GM23248 (cell line): Measurements from ENCODE around the gene OLA1. TPM values are rescaled to one million over a fixed set of nuclear protein-coding genes. Genes with fewer than 3 reads are reported as not detected.
"Not testable (repeated sequence)": the region's sequence is repeated elsewhere in the genome, so short reads cannot be mapped to it uniquely, and the experiment has no call there.

Source experiments
- DNase-seq: peaks from one replicate; pipeline ENCODE4 v3.0.0-alpha.2; 2015
- H2AFZ ChIP-seq: fragments of 200-600 bp; sonication (generic); 2 replicates; pipeline ENCODE4 v1.6.1; 2016; ENCODE audit warnings: antibody characterized with exemption
- H3F3A ChIP-seq: fragments of 200-600 bp; sonication (generic); 2 replicates; pipeline ENCODE4 v1.6.1; 2016; ENCODE audit warnings: mild to moderate bottlenecking, antibody characterized with exemption, mixed run types; ENCODE audit not compliant: insufficient read depth
- H3K27ac ChIP-seq: fragments of 200-600 bp; sonication (generic); 2 replicates; pipeline ENCODE4 v1.5.1; 2016; ENCODE audit warnings: mild to moderate bottlenecking
- H3K27me3 ChIP-seq: fragments of 200-600 bp; sonication (generic); replicated peaks from 2 replicates; pipeline ENCODE4 v1.6.1; 2016; ENCODE audit warnings: mild to moderate bottlenecking; ENCODE audit not compliant: insufficient read depth
- H3K36me3 ChIP-seq: fragments of 200-600 bp; sonication (generic); 2 replicates; pipeline ENCODE4 v1.6.1; 2016; ENCODE audit warnings: low read depth, mild to moderate bottlenecking
- H3K4me1 ChIP-seq: fragments of 200-600 bp; sonication (generic); 2 replicates; pipeline ENCODE4 v1.6.1; 2016; ENCODE audit warnings: mild to moderate bottlenecking; ENCODE audit not compliant: insufficient read depth
- H3K4me2 ChIP-seq: fragments of 200-600 bp; sonication (generic); one replicate; pipeline ENCODE4 v1.6.1; 2016; ENCODE audit warnings: mild to moderate bottlenecking; ENCODE audit not compliant: unreplicated experiment
- H3K4me3 ChIP-seq: fragments of 200-600 bp; sonication (generic); 2 replicates; pipeline ENCODE4 v1.5.1; 2016; ENCODE audit warnings: mild to moderate bottlenecking
- H3K79me2 ChIP-seq: fragments of 200-600 bp; sonication (generic); 2 replicates; pipeline ENCODE4 v1.6.1; 2016; ENCODE audit warnings: mild to moderate bottlenecking; ENCODE audit not compliant: insufficient read depth
- H3K9ac ChIP-seq: fragments of 200-600 bp; sonication (generic); 2 replicates; pipeline ENCODE4 v1.6.1; 2016; ENCODE audit warnings: mild to moderate bottlenecking
- H3K9me2 ChIP-seq: fragments of 200-600 bp; sonication (generic); 2 replicates; pipeline ENCODE4 v1.6.1; 2016; ENCODE audit warnings: mixed run types, mild to moderate bottlenecking, moderate library complexity; ENCODE audit not compliant: insufficient read depth
- H3K9me3 ChIP-seq: fragments of 200-600 bp; sonication (generic); one replicate; pipeline ENCODE4 v1.6.1; 2017; ENCODE audit warnings: low read depth
- H4K20me1 ChIP-seq: fragments of 200-600 bp; sonication (generic); 2 replicates; pipeline ENCODE4 v1.6.0; 2016; ENCODE audit not compliant: insufficient read depth
- EZH2 ChIP-seq: fragments of 200-600 bp; sonication (generic); IDR thresholded peaks from 2 replicates; pipeline ENCODE4 v1.6.1; 2018; ENCODE audit warnings: antibody characterized with exemption, mild to moderate bottlenecking; ENCODE audit not compliant: insufficient read depth, poor library complexity, severe bottlenecking
- EZH2phosphoT487 ChIP-seq: fragments of 200-600 bp; sonication (generic); IDR thresholded peaks from 2 replicates; pipeline ENCODE4 v1.6.1; 2018; ENCODE audit warnings: antibody characterized with exemption, moderate library complexity, mild to moderate bottlenecking, low read depth; ENCODE audit not compliant: insufficient read depth
- WGBS, 2 experiments: methylation state at CpG; one replicate each; pipeline ENCODE4 v1.1.6; 2015 to 2017; ENCODE audit warnings: low lambda C conversion rate in 2 of 2, low coverage in 1 of 2; ENCODE audit errors: missing lambda C conversion rate in 2 of 2; 5-methylcytosine and 5-hydroxymethylcytosine counted together
- in situ Hi-C: fragments of 300-500 bp; cut with MboI; formaldehyde crosslinking; loops from 2 replicates; pipeline ENCODE4 v1.15.0; 2020
- polyA plus RNA-seq: library from polyadenylated mRNA; unstranded; fragments of >200 nt; fragmentation: Nextera tagmentation; extraction: Ambion mirVana; gene quantifications from 2 replicates; pipeline ENCODE4 v1.2.1, GENCODE V29; 2016
- total RNA-seq: library from RNA; depleted of rRNA; stranded (reverse); fragments of >200 nt; shearing (Covaris generic); gene quantifications from 2 replicates; pipeline ENCODE4 v1.2.3, GENCODE V29; 2014

OLA1 gene
- total and polyA plus RNA-seq, 2 experiments from 2014 or later: 64.3 to 114 TPM

GRCh38 chr2:174254267-174254666 lies 5.9 kb upstream of the OLA1 start:
- TF ChIP-seq EZH2phosphoT487: no peak
- no peak for TF ChIP-seq EZH2
- no peaks in the 10 kb centered on the region for H3F3A ChIP-seq
- WGBS, 2 experiments: 69 to 84% methylated on average over 6 of the region's 6 CpGs

DNA sequence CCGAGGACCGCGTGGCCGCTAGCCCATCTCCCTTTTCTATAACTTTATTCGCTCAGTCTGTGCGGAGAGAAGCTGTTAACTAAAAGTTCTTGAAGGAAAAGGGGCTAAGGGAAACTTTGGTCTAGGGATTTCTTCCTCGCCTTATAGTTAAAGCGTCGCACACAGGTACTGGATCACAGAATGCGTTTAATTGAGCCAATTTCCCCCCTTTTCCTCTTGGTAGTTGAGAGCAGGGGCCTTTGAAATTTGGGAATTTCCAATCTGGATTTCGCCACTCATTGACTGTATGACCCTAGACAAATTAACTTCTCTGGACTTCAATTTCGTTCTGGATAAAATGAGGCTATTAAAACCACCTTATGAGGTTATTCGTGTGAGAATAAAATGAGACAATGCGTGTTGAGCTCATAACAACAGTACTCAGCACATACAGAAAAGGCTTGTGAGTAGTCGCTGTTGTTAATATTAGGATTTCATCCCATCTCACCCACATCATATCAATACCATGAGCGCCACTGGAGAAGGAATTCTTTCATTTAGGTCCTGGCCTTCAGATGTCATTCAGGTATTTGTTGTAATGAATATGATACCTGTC lies 763 bp upstream of the OLA1 start:
- in situ Hi-C loops: no loop called here
- Histone ChIP-seq H3K36me3 (peaks cover 4% of the 10 kb centered on the region; the same call in 1 of the 2 replicates), H3K9me3 (no peaks in the 10 kb centered on the region), H3K9ac (peak overlapping the region; percentile 79), H3K9me2 (no peaks in the 10 kb centered on the region), H3K27me3 (no peaks in the 10 kb centered on the region), H3K4me2 (peak overlapping the region; percentile 85), H3K4me1 (0 out of 2 replicates have a peak, but pooled peaks cover 13% of the 10 kb centered on the region), H3K79me2 (peaks cover 41% of the 10 kb centered on the region), H3F3A (no peaks in the 10 kb centered on the region), H3K27ac (peak overlapping the region; percentile 43), H4K20me1 (no peaks in the 10 kb centered on the region), H2AFZ (peak overlapping the region; percentile 98), H3K4me3 (peak overlapping the region; percentile 89)
- no peak for DNase-seq
- WGBS, 2 experiments: 51 to 52% methylated on average over 16 of the region's 16 CpGs
- TF ChIP-seq EZH2: no peak

More at GRCh38 chr2:174254267-174254666, 5.9 kb upstream of the OLA1 start:
- Histone ChIP-seq H3K27me3 (no peaks in the 10 kb centered on the region), H3K27ac (no peak overlapping the region), H3K4me3 (no peak overlapping the region), H3K9ac (no peak overlapping the region), H3K4me2 (no peak overlapping the region), H4K20me1 (no peaks in the 10 kb centered on the region), H3K9me3 (no peaks in the 10 kb centered on the region), H3K36me3 (no peaks in the 10 kb centered on the region), H3K4me1 (no peaks in the 10 kb centered on the region), H3K9me2 (no peaks in the 10 kb centered on the region), H2AFZ (no peak overlapping the region), H3K79me2 (no peaks in the 10 kb centered on the region)
- in situ Hi-C loops: no loop called here
- DNase-seq: no peak

DNA sequence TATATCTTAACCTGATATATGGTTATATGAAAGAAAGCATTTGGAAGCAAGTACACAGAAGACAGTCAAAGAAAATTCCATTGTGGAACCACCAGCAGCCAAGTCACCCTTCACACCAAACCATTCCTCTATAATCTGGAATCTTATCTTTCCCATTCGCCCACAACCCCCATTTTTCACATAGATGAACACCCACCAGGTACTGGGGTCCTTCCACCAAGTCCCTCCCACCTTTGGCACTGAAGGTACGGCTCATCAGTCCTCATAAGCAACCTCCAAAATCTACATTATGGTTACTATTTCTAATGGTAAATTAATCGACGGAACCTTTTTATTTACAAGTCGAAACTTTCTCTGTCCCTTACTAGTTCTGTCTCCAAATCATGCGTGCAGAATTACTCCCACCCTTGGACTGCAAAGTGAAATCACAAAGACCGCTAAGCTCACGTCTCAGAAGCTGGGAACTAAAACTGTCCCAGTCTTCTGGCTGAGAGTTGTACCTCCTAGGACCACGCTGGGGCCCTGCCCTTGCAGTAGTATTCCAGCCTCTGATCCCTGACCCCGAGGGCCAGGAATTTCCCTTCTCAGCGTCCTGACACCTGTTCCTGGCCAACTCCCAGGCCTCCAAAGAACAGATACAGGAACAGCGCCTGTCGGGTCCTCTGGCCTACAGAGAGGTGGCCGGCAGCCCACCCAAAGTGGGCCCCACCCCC lies 702 bp downstream of the OLA1 start:
- WGBS, 2 experiments: 10% methylated on average over 12 to 14 of the region's 14 CpGs
- H3K79me2 ChIP-seq: peaks cover 55% of the 10 kb centered on the region

DNA sequence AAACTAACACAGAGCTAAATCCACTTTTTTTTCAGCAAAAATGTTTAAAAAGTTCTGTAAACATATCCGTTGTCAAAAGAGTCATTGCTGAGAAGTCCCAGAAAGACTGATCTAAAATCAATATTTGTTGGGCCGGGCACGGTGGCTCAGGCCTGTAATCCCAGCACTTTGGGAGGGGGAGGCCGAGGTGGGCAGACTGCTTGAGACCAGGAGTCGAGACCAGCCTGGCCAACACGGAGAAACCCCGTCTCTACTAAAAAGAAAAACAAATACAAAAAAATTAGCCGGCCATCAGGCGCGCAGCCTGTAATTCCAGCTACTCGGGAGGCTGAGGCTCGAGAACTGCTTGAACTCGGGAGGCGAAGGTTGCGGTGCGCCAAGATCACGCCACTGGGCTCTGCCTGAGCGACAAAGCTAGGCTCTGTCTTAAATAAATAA lies 1.4 kb downstream of the OLA1 start:
- TF ChIP-seq EZH2phosphoT487 (no peak), EZH2 (no peak)
- Histone ChIP-seq H3K27me3 (no peaks in the 10 kb centered on the region), H3F3A (no peaks in the 10 kb centered on the region), H3K4me2 (peak overlapping the region; percentile 97), H3K36me3 (peaks cover 4% of the 10 kb centered on the region; the same call in 1 of the 2 replicates), H3K27ac (no peak overlapping the region), H3K9me2 (no peaks in the 10 kb centered on the region), H3K9ac (no peak overlapping the region), H4K20me1 (no peaks in the 10 kb centered on the region), H2AFZ (no peak overlapping the region), H3K79me2 (peaks cover 62% of the 10 kb centered on the region), H3K4me3 (peak overlapping the region; percentile 89; the same call in 1 of the 2 replicates), H3K4me1 (0 out of 2 replicates have a peak, but pooled peaks cover 13% of the 10 kb centered on the region), H3K9me3 (no peaks in the 10 kb centered on the region)
- in situ Hi-C loops: no loop called here
- WGBS, 2 experiments: 91 to 93% methylated on average over 18 of the region's 18 CpGs
- DNase-seq: no peak

More for the DNA sequence above, 702 bp downstream of the OLA1 start:
- no peaks in the 10 kb centered on the region for H3K27me3 ChIP-seq
- peak overlapping the region; percentile 89 for H3K4me3 ChIP-seq
- H4K20me1 ChIP-seq: no peaks in the 10 kb centered on the region
- peak overlapping the region; percentile 46 for H3K27ac ChIP-seq
- peak overlapping the region; percentile 79 for H3K9ac ChIP-seq
- H2AFZ ChIP-seq: peak overlapping the region; percentile 98
- H3K9me2 ChIP-seq: no peaks in the 10 kb centered on the region
- no peak for TF ChIP-seq EZH2
- no peak for TF ChIP-seq EZH2phosphoT487
- no peaks in the 10 kb centered on the region for H3F3A ChIP-seq
- H3K4me2 ChIP-seq: peak overlapping the region; percentile 97
- peaks cover 4% of the 10 kb centered on the region; the same call in 1 of the 2 replicates for H3K36me3 ChIP-seq
- in situ Hi-C loops: no loop called here
- H3K4me1 ChIP-seq: 0 out of 2 replicates have a peak, but pooled peaks cover 13% of the 10 kb centered on the region
- DNase-seq: peak; percentile 49
- H3K9me3 ChIP-seq: no peaks in the 10 kb centered on the region

- H3K4me3 ChIP-seq, in situ Hi-C loops, H3K36me3 ChIP-seq, H2AFZ ChIP-seq, DNase-seq, H3K27ac ChIP-seq, H3K9me2 ChIP-seq, H3K4me2 ChIP-seq, H4K20me1 ChIP-seq, H3F3A ChIP-seq, H3K9ac ChIP-seq, H3K9me3 ChIP-seq, H3K27me3 ChIP-seq: not testable (repeated sequence)
- 0 out of 2 replicates have a peak, but pooled peaks cover 13% of the 10 kb centered on the region for H3K4me1 ChIP-seq
- WGBS, 2 experiments: 79 to 83% methylated on average over 6 of the region's 6 CpGs
- peaks cover 75% of the 10 kb centered on the region for H3K79me2 ChIP-seq
Measured at GRCh38 chr2:174245628-174246027, 2.7 kb downstream of the OLA1 start.
